GM03348 (cell line): ENCODE data around the gene FRMD1.
A peak's percentile ranks its signal among the peaks of the same experiment; 100 is the strongest.

ENCODE experiments used
- DNase-seq: peaks from one replicate; pipeline ENCODE4 v3.0.0; 2012; ENCODE audit warnings: low spot score

The FRMD1 gene

DNA sequence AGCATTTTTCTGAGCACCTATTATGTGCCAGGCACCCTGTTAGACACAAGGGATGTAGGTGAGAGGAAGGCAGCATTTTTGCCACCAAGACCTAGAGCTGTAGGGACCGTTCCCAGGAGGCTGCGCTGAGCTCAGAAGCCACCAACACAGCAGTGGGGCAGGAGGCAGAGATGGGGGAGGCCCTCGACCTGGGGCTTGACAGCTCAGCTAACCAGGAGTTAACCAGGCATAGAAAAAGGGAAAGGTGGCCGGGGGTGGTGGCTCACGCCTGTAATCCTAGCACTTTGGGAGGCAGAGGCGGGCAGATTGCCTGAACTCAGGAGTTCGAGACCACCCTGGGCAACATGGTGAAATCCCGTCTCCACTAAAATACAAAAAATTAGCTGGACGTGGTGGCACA lies 52.1 kb downstream of the FRMD1 start:
- DNase-seq: no peak

DNA sequence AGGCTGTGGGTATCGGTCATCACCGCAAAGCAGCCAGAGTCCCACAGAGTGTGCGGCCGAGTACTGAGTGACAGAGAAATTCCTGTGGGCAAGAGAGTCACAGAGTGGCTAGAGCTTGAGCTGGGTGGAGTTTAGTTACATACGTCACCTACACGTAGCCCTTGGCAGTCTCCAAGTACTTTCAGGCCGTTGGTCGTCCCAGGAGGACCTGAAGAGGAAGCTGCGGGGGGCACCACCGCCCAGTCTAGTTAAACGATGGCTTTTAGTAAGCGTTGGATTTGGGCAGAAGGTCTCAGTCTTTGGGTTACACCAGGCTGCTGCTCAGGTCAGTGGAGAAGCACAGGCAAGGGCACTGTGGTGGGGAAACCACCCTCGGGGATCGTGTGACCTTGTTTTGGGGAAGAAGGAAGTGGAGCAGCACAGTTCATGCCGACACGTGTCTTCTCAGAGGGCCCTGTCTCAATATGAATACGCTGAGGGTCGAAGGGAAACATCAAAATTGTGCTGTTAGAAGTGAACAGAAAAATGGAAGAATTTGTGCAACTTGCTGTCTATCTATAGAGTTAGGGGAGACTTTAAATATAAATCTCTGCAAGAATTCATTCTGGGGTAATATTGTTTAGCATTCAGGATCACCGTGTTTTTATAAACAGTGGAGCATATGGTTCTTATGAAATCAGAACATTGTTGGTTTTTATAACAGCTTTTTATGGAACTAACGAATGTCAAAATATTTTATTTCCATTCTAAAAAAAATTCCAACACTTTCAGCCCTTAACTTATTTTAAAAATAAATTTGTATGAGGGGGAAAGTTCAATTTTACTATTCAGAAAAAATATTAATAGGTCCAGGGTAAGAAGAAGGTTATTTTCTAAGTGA lies 52.9 kb downstream of the FRMD1 start:
- no peak for DNase-seq

DNA sequence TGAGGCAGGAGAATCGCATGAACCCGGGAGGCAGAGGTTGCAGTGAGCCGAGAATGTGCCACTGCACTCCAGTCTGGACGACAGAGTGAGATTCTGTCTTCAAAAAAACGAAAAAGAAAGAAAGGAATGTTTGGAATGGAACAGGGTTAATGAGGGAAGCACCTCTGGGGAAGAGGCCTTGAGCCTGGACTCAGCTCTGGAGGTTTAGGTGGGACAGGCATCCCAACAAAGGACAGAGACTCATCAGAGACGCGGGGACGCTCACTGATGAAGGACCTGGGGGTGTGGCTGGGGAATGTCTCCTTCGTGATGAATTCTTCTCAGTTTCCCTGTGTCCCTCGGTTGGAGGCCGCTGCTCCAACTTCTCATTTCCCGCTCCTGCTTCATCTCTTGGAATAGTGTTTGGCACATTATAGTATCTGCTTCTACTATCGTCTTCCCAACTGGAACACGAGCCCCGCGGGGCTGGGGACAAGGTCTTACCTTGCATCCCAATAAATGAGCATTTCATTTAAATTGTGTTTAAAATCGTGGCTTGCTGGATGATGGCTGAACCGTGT lies 54.0 kb downstream of the FRMD1 start:
- DNase-seq: no peak

DNA sequence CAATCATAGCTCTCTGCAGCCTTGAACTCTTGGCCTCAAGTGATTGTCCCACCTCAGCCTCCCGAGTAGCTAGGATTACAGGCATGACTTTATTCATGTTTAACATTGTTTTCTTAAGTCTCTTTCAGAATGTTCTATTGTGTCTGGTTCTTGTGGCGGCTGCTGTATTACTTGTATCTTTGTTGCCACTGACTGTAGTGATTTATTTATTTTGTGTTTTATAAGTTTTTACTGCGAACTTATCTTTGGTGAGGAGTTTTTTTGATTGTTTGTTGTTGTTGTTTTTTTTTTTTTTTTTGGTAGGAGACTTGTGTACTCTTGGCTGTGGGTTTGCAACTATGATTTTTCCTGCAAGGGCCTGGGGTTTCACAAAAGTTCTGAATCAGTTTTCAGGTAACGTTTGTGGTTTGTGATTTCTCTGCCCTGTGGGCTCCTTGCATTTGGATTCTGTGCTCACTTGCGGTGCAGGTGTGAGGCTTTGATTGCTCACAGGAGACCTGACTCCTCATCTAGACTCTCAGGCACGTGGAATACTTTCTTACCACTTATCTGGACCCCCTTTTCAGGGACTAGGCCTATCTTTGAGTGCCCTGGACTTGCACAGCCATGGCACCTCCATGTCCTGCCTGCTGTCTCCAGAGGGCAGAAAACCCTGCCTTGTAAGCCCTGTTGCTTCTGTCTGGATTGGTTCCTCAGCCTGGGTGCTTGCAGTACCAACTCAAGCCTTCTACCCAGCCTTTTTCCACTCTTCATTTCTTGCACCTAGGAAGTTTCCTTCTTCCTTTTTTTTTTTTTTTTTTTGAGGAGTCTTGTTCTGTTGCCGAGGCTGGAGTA lies 56.3 kb downstream of the FRMD1 start:
- DNase-seq: no peak

DNA sequence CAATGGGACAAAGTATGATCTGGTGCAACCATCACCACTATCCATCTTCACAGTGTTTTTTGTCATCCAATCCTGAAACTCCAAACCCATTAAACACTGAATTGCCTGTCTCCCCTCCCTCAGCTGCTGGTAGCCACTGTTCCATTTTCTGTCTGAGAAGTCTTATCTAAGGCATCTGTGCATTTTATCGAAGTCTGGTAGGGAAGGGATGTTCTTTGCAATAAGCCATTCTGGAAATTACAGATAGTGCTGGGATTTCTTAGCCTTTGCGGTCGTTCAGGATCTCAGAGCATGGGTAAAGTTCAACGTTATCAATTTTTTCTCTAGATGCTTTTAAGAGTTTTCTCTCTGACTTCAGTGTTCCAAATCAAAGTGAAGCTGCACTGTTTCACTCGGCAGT lies 57.4 kb downstream of the FRMD1 start:
- DNase-seq: no peak

DNA sequence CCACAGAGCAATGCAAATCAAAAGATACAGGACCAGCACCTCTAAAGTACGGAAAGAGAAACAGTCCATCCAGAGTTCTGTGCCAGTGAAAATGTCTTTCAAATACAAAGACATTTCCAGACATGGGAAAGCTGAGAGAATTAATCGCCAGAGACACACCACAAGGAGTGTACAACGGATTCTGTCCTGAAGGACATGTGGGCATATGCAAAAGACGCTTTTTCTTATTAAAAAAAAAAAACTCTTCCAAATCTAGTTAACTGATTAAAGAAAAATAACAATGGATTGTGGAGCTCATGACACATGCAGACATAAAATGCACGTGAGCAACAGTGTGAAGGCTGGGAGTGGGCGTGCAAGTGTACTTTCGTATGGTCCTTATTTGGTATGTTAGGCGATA lies 58.8 kb downstream of the FRMD1 start:
- no peak for DNase-seq

DNA sequence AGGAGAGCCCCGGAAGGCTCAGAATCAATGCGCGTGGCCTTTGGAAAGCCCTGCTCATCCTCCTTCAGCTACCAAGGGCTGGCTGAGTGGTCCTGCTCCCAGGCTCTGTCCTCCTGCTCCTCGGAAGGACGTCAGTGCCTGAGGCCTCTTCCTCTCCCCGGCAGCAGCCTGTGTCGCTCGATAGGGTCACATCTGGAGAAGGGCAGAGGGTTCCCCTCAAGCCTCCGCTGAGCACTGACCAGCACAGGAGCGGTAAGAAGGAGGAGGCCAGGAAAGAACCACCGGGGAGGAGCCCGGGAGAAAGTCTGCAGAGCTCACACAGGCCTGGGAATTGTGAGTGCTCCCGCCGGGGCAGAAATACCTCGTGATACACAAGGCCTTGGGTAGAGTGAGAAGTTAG lies 60.3 kb downstream of the FRMD1 start:
- DNase-seq: no peak

DNA sequence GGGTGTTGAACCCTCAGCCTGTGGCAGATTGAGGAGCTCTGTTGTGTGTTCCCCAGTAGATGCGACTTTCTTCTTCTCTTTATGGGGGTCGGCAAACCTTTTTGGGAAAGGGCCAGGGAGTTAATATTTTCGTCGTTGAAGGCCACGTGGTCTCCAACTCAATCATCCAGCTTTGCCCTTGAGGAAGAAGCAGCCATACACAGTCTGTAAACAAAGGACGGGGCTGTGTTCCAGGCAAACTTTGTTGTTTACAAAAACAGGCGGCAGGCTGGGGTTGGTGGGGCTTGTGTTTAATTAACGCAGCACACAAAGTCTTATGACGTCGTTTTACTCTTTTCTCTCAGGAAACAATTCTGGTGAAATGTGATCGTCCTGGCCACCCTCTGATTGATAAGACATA lies 61.4 kb downstream of the FRMD1 start:
- no peak for DNase-seq

DNA sequence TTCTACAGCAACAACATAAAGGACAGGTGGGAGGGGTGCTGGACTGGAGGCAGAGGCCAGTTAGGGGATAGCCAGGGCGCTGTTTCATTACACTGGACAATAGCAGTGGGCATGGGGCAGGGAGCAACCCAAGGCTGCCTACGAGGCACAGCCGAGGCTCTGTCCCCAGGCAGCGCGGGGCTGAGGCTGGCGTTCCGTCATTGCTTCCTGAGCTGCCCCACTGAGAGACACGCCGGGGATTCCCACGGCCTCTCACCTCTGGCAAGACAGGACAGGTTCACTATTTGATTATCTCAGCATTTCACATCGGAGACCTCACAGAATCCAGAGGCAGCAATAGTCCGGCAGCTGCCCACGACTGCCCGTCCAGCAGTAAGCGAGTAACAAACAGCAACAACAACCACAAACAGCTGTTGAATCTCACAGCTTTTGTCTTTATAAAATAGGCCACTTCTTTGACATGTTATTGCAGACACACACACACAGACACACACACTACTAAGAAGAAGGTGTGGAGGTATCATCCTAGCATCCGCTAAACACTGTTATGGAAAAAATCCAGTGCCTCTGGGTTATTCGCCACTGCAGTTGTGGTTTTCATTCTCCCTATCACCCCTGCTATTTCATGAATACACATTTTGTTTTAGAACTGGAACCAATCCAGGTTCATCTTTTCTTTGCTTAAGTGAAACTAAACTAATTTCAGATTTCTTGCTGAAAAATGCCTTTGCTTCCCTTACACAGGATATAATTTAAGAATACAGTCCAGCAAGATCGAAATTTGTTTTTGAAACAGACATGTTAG lies 62.1 kb downstream of the FRMD1 start:
- no peak for DNase-seq

DNA sequence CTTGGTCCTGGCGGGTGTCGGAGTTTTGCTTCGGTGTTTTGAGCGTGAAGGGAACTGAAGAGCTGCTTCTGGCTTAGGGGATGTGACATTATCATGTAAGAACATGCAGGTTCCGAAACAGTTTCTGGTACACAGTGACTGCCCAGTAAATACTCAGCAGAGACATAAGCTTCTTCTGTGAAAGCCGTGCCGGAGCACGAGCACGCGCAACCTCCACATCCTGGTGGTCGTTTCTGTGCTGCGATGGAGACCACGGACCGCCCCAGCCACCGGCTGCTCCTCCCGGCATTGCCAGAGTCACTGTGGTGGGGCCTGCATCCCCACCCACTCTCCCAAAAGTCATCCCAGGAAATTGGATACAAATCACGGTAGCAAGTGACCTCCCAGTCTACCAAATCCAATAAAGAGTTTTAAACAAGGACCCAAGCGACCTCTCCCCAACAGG lies 62.8 kb downstream of the FRMD1 start:
- DNase-seq: no peak

DNA sequence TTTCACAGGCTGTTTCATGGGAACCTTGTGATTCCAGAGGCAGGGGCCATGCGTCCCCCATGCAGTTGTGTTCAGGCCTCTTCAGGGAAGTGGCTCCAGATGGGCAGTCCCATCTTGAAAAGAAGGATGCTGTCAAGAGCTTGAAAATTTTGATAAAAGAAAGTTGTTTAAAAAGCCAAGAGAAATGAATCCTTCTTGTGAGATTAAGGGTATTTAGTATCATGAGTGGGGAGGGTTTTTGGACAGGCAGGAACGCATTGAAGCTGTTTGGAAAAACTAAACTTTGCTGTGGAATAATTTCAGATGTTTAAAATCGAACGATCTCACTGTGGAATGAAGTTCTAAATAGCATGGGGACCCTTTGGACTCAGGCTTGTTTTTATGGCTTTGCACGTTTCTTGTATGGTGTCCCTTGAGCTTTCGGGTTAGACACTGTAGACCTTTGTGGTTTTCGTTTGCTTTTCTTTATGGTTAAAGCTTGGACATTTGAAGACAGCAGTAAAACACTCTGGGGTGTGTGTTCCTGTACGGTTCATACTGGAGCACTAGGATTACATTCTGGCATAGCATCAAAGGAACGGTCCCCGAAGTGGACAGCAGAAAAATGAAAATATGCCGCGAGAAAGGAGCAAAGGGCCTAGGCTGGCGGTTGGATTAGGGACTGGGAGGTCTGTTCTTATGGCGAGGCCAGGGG lies 63.4 kb downstream of the FRMD1 start:
- DNase-seq: no peak

DNA sequence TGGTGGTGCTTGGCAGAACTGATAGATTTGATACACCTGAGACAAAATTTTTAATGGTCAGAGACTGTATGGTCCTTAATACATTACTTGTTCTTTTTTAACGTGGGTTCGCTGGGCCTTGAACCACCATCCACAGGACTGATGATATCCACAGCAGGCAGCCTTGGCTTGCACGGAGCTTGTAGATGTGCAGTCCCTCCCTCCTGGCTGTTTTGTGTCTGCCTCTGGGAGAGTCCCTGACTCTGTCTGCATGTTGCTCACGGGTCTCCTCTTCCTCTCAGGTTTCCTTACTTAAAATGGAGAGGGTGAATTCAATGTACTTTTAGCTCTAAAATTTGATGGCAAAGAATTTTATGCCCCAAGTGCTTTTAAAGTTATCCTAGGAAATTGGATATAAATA lies 64.0 kb downstream of the FRMD1 start:
- DNase-seq: no peak

DNA sequence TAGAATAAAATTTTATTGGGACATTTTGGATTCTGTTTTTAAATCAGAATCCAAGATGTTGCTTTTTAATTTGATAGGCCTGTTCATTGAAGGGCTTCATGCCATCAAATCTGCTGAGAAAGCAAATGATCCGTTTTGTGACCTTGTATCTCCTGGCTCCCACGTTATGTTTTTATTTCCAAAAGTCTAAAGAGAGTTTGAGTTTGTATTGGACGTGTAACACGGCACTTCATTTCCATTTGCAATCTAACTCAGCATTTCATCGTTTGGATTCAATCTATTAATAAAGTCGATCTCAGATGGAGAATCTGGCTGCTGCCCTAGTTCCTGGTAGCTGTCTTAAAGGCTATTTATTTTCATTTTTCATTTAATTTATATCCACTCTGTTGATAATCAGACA lies 64.6 kb downstream of the FRMD1 start:
- DNase-seq: no peak

DNA sequence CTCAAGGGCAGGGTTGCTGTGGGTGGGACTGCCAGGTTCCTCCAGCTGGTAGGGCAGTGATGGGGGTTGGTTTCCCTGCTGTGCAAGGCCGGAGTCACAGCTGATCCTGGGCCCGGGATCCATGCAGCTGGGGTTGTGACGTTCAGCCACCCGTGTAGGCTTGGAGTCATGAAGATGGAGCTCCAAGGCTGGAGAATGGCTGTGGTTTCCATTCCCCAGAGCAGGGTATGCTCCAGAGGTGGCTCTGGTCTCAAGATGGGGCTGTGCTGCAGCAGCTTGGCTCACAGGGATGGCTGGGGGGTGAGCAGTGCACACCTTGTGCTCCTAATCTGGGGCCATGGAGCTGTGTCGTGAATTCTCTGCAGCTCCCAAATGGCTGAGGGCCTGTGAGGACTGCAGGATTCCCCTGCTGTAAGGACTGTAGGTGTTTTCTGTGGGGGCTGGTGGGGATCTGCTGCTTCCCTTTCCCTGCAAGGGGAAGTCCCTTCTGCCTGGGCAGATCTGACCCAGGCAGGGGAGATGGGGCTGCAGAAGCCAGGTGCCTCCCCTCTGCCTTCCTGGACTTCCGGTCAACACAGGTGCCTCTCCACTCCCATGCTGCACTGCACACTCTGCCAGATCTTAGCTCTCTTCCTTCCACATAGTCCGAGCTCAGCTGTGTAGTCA lies 65.6 kb downstream of the FRMD1 start:
- DNase-seq: no peak

DNA sequence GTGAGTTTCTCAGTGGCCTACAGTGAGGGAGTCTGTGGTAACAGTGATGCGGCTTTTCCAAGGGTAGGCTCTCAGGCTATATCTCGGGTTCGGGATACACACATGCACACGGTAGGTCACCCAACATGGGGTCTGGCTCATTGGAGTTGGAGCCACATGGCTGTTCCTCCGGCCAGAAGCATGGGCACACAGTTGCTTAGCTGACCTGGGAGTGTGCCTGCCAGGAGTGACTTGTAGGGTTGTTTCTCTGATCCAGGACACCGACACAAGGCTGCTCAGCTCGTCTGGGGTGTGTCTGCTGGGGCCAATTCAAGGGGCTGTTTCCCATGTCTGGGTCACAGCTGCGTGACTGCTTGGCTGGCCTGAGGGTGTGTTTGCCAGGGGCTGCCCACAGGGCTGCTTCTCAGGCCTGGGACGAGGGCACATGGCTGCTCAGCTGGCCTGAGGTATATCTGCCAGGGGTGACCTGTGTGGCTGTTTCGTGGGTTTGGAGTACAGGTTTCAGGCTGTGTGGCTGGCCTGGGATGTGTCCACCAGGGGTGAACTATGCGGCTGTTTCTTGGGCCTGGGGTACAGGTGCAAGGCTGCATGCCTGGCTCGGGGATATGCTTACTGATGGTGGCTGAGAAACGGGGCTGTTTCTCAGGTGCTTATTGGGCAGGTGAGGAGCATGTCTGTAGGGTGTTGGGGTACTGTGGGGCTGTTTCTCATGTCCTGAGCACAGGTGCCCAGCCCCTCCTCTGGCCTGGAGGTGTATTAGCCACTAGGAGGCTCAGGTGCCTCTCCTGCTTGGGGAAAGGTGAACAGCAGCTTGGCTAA lies 66.4 kb downstream of the FRMD1 start:
- DNase-seq: no peak

DNA sequence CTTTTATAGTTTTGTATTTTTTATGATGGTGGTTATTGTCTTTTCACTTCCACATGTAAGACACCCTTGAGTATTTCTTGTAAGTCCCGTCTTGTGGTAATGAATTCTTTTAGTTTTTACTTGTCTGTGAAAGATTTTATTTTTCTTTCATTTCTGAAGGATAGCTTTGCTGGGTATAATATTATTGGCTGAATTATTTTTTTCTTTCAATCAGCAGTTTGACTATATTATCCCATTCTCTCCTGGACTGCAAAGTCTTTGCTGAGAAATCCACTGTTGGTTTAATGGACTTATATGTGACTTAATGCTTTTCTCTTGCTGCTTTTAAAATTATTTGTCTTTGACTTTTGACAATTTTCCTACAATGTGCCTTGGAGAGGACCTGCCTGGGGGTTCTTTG lies 67.7 kb downstream of the FRMD1 start:
- DNase-seq: no peak

DNA sequence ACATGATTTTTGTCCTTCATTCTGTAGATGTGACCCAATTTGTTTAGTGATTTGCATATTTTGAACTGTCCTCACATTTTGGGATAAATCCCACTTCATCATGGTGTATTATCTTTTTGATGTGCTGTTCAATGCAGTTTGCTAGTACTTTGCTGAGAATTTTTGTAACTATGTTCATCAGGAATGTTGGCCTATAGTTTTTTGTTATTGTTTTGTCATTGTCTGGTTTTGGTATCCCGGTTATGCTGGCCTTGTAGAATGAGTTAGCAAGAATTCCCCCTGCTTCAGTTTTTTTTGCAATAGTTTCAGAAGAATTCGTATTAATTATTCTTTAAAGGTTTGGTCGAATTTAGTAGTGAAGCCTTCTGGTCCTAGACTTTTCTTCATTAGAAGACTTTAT lies 69.7 kb downstream of the FRMD1 start:
- no peak for DNase-seq

DNA sequence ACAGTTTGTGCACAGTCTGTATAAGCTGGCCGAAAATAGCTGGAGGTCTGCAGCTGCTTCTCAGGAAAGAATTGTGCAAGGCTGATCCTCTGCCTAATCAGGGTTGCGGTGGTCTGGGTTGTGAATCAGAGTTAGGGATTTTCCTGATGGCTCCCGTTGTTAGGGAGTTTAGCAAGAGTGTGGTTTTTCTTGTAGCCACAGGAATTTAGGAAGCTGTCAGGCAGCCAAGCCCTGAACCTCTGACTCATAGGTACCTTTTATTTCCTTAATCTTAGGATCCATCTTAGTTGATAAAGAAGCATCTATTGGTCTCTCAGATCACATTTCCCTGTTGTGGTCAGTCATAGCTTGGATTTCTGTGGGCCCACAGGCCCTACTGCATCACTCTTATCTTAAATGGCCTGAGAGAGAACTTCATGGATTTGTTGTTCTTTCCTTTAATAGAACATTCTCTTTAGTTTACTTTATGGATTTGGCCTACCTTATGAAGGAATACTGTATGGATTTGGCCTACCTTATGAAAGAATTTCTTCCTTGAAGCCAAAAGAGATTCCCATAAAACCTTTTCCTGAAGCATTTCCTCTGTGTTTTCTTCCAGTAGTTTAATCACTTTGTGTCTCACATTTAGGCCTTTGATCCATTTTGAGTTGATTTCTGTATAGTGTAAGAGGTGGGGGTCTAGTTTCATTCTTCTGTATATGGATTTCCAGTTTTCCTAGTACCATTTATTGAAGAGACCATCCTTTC lies 71.2 kb downstream of the FRMD1 start:
- DNase-seq: peak; percentile 90

DNA sequence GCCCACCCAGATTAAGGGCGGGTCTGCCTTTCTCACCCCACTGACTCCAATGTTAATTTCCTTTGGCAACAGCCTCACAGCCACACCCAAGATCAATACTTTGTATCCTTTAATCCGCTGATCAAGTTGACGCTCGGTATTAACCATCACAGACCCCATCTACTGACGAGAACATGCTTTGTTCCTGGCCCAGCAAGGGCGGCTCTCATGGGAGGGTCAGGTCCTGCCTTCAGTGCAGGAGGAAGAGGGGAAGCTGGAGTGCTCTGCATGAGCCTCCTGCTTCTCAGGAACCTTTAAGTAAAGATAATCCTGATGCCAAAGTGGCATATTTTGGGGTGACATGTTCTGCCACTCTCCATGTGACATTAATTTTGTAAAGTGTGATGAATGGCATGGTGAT lies 73.2 kb downstream of the FRMD1 start:
- DNase-seq: no peak
